MM.1S (cell line): ENCODE results near the gene ANKRD45.

Experiments used
- CTCF ChIP-seq: fragments of 300-600 bp; sonication (generic); IDR thresholded peaks from 2 replicates; pipeline ENCODE4 v1.5.1; 2016; ENCODE audit warnings: antibody characterized with exemption, low read length, mixed read lengths
- EZH2 ChIP-seq: fragments of 300-600 bp; sonication (generic); optimal IDR thresholded peaks from 2 replicates; pipeline ENCODE3; 2017; ENCODE audit warnings: low read depth, mild to moderate bottlenecking, antibody characterized with exemption, low read length, mixed read lengths

- TF ChIP-seq CTCF (no peak), EZH2 (no peak)
Measured at GRCh38 chr1:173646656-173647055, 23.0 kb downstream of the ANKRD45 start.
